ENCODE results near the gene OLFM1. TPM values are rescaled to one million over a fixed set of nuclear protein-coding genes. Genes with fewer than 3 reads are reported as not detected.
"Not testable (repeated sequence)": the region's sequence is repeated elsewhere in the genome, so short reads cannot be mapped to it uniquely, and the experiment has no call there.

OLFM1 gene
- total RNA-seq, 1 experiment from 2014 or later: 50.9 TPM

DNA sequence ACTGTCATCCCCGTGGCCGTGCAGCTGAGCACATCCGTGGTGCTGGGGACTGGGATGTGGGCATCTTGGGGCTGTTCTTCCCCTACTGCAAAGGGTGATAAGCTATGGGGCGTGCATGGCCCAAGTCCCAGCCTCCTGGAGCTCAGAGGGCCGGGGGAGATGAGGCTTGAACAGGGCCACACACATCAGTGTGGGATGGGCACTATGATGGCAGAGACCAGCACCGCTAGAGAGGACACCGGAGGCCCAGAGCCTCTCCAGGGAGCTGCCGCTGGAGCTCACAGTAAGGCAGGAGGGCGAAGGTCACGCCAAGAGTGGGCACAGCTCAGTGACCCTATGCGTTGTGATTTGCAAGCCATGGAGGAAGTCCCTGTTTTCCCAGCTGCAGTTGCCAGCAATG lies 63.5 kb downstream of the OLFM1 start:
- DNase-seq (ENCODE audit: low read depth, low spot score): no peak
- in situ Hi-C loops (cut with HindIII; ENCODE audit: low pct_unique_long_range_greater_than_20kb, low sequenced_read_pairs): no loop called here

DNA sequence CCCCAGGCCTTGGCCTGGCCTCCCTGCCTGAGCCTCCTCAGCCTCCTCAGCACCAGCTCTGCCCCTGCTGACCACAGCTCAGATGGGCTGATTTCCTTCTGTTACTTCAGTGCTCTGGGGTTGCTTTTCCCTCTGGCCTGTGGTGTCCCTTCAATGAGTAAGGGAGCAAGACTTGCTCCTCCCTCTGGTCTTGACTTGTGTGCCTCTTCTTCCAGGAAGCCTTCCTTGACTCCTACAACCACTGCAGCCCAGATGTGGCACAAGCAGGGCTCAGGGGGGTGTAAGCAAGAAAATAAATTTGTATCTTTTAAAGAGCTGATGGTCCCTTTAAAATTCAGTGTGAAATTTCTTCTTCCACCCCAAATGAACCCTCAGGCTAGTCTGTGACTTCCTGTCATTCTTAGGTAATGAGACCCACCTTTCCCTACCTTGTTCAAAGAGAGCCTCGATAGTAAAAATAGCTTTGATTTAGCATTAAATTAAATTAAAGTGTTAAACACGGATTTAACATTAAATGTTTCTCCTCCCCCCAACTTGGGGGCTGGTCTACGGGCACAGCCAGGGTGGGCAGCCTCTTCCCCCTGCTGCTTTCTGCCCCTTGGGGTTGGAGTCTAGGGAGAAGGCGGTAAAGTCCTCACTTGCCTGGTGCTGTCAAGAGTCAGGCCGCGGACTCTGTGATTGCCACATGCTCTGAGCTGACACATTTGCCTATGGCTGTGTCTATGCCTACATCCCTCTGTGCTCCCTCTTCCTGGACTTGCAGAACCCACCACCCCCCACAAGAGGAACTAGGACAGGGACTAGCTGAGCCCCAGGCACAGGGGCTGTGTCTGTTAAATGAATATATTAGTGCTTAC lies 64.5 kb downstream of the OLFM1 start:
- in situ Hi-C loops (cut with HindIII; ENCODE audit: low pct_unique_long_range_greater_than_20kb, low sequenced_read_pairs): no loop called here
- DNase-seq (ENCODE audit: low read depth, low spot score): no peak

GRCh38 chr9:135152614-135153334 lies 65.3 kb downstream of the OLFM1 start:
- in situ Hi-C loops (cut with HindIII; ENCODE audit: low pct_unique_long_range_greater_than_20kb, low sequenced_read_pairs): no loop called here

DNA sequence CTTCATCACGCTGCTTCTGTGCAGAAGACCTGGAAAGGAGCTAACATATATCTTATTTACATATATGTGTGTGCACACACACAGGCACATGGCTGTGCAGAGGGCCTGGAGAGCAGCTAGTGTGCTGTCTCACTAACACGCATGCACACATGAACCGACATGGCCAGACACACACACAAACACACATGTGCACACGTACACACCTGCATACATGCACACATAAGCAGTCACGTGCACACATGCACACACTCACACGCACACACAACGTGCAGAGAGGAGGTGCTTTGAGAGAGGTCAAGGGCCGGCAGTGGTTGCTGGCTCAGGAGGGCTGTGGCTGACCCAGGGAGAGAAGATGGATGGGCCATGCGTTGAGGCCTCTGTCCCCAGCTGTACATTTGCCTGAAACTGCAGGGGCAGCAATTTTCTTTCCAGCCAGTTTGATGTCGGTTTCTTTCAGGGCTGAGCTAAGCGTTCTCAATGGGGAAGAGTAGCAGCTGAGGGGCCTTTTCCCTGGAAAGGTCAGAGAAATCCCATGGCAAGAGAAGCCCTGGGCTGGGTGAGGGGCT lies 66.7 kb downstream of the OLFM1 start:
- DNase-seq (ENCODE audit: low read depth, low spot score): no peak
- in situ Hi-C loops (cut with HindIII; ENCODE audit: low pct_unique_long_range_greater_than_20kb, low sequenced_read_pairs): no loop called here

More at GRCh38 chr9:135152614-135153334, 65.3 kb downstream of the OLFM1 start:
- no peak for DNase-seq (ENCODE audit: low read depth, low spot score)

GRCh38 chr9:135155396-135155795 lies 67.9 kb downstream of the OLFM1 start:
- in situ Hi-C loops (cut with HindIII; ENCODE audit: low pct_unique_long_range_greater_than_20kb, low sequenced_read_pairs): no loop called here
- no peak for DNase-seq (ENCODE audit: low read depth, low spot score)

DNA sequence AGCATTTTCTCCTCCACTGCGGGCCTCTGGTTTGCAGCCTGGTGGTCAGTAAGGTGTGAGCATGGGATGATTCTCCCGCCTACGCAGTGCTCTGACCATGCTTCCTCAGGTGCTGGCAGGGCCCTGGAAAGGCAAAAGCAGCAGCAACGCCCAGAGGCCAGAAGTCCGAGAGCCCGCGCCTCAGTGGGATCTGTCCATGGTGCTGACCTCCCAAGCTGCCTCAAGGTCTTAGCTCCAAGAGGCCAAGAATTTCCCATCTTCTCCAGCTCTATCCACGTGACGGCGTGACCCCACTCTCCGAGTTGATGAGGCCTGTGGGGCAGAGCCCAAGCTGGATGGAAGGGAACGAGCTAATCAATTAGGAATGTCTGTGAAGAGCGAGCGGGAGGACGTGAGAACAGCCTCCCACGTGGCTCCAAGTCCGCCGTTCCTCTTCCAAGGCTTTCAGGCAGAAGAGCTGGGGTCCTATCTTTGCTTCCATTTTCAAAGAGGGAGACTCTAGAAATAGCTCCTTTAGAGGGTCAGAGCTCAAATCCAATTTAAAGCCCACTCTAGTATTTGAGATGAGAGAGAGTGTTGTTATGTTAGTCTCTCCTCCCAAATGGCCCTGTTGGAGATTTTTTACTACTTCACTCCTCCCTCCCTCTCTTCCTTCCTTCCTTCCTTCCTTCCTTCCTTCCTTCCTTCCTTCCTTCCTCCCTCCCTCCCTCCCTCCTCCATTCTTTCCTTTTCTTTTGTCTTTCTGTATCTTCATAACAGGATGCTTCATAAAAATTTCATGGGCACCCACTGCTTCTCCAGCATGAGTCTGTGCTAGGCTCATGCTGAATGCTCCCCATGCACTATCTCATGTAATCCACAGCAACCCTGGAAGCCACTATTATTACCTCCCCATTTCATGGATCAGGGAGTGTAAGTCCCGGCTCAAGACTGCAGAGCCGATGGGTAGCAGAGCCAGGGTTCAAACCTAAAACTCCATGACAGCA lies 69.3 kb downstream of the OLFM1 start:
- in situ Hi-C loops (cut with HindIII; ENCODE audit: low pct_unique_long_range_greater_than_20kb, low sequenced_read_pairs): no loop called here
- DNase-seq (ENCODE audit: low read depth, low spot score): peak; percentile 32

DNA sequence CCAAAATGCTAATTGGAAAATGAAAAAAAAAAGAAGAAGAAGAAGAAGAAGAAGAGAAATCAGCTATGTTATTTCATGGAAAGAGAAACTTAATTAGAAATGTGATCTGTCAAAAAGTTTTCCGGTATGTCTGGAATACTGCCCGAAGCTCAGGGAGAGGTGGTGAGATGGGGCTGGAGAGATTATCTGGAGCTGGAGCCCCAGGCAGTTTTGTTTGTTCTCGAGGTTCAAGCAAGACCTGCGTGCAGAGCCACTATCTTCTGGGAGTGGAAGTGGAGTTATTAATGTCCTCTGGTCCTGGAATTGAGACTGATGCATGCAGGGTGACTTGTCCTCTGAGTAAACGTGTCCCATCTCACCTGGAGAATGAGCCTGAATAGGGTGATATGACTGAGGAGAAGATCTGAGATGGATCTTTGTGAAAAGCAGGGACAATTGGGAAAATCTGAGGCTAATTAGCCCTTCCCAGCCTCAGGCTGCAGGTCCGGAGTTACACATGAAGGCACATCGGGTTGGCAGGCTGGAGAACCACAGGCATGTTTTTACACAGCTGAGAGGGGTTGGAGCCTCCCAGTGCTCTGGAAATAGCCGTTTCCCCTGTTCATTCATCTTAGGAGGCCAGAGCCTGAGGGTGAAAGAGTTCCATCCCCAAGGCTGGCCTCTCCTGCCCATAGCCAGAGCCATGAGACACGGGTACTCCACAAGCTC lies 70.5 kb downstream of the OLFM1 start:
- no peak for DNase-seq (ENCODE audit: low read depth, low spot score)
- in situ Hi-C loops (cut with HindIII; ENCODE audit: low pct_unique_long_range_greater_than_20kb, low sequenced_read_pairs): no loop called here

- in situ Hi-C loops (cut with HindIII; ENCODE audit: low pct_unique_long_range_greater_than_20kb, low sequenced_read_pairs): no loop called here
- DNase-seq (ENCODE audit: low read depth, low spot score): no peak
Measured at GRCh38 chr9:135158564-135158937, 71.1 kb downstream of the OLFM1 start.

- DNase-seq (ENCODE audit: low read depth, low spot score): no peak
Measured at GRCh38 chr9:135159801-135160200, 72.3 kb downstream of the OLFM1 start.

DNA sequence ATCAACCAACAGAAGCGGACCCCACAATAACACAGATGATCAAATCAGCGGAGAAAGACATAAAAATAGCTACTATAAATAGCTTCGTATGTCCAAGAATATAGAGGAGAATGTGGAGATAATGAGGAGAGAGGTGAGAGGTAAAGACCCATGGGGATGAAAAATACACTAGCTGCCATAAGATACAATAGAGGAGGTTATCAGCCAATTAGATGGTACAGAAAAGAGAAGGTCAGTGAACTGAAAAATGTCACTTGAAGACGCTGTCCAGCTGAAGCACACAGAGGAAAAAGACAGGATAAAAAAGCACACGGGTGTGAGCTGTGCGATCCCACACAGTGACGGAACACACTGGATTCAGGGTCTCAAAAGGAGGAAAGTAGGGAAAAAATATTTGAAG lies 73.4 kb downstream of the OLFM1 start:
- DNase-seq (ENCODE audit: low read depth, low spot score): no peak
- in situ Hi-C loops (cut with HindIII; ENCODE audit: low pct_unique_long_range_greater_than_20kb, low sequenced_read_pairs): no loop called here

More at GRCh38 chr9:135159801-135160200, 72.3 kb downstream of the OLFM1 start:
- in situ Hi-C loops (cut with HindIII; ENCODE audit: low pct_unique_long_range_greater_than_20kb, low sequenced_read_pairs): no loop called here

GRCh38 chr9:135162599-135162998 lies 75.1 kb downstream of the OLFM1 start:
- in situ Hi-C loops (cut with HindIII; ENCODE audit: low pct_unique_long_range_greater_than_20kb, low sequenced_read_pairs): not testable (repeated sequence)

GRCh38 chr9:135163023-135163780 lies 75.7 kb downstream of the OLFM1 start:
- DNase-seq (ENCODE audit: low read depth, low spot score): no peak

More at GRCh38 chr9:135162599-135162998, 75.1 kb downstream of the OLFM1 start:
- DNase-seq (ENCODE audit: low read depth, low spot score): not testable (repeated sequence)

DNA sequence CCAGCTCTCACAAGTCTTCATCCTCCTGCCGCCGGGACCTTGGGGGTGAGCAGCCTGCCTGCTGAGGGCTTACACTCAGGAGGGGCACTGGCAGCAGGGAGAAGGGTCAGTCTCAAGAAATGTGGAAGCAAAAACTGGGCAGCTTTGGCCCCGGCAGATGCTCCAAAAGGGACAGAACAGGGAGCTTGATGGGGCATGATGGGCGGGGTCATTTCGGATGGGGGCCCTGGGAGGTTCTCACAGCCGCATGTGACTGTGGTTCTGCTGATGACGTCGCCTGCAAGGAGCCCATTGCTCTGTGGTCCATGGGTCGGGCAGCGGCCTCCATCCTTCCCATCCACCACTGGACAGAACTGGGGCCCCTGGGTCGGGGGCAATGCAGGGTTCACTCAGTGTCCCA lies 76.6 kb downstream of the OLFM1 start:
- no peak for DNase-seq (ENCODE audit: low read depth, low spot score)
- in situ Hi-C loops (cut with HindIII; ENCODE audit: low pct_unique_long_range_greater_than_20kb, low sequenced_read_pairs): no loop called here

More at GRCh38 chr9:135163023-135163780, 75.7 kb downstream of the OLFM1 start:
- in situ Hi-C loops (cut with HindIII; ENCODE audit: low pct_unique_long_range_greater_than_20kb, low sequenced_read_pairs): no loop called here

GRCh38 chr9:135165003-135165711 lies 77.7 kb downstream of the OLFM1 start:
- in situ Hi-C loops (cut with HindIII; ENCODE audit: low pct_unique_long_range_greater_than_20kb, low sequenced_read_pairs): no loop called here
- no peak for DNase-seq (ENCODE audit: low read depth, low spot score)

- no peak for DNase-seq (ENCODE audit: low read depth, low spot score)
- in situ Hi-C loops (cut with HindIII; ENCODE audit: low pct_unique_long_range_greater_than_20kb, low sequenced_read_pairs): no loop called here
Measured at GRCh38 chr9:135165756-135166519, 78.5 kb downstream of the OLFM1 start.
